ENCODE data around the gene ME3. TPM values are rescaled to one million over a fixed set of nuclear protein-coding genes. Genes with fewer than 3 reads are reported as not detected.

Gene ME3
- total RNA-seq, 3 donors from 2014 or later, result 5.3 to 10.3 (median 8.3) TPM

- ATAC-seq, result no peak
- H3K4me3 Mint-ChIP-seq, result no peak overlapping the region
- H3K27me3 Mint-ChIP-seq (ENCODE audit: low read depth), result peaks cover 9% of the 10 kb centered on the region
- DNase-seq, result no peak
- no peaks in the 10 kb centered on the region for H3K9me3 Mint-ChIP-seq
- H3K36me3 Mint-ChIP-seq (ENCODE audit: insufficient read depth), result no peaks in the 10 kb centered on the region
- H3K4me1 Mint-ChIP-seq (ENCODE audit: low read depth), result no peaks in the 10 kb centered on the region
These were observed 30.0 kb upstream of the ME3 start for GRCh38 chr11:86702220-86702983.

GRCh38 chr11:86699040-86699791 lies 26.8 kb upstream of the ME3 start:
- H3K9me3 Mint-ChIP-seq, result no peaks in the 10 kb centered on the region
- no peaks in the 10 kb centered on the region for H3K27me3 Mint-ChIP-seq (ENCODE audit: low read depth)
- H3K36me3 Mint-ChIP-seq (ENCODE audit: insufficient read depth), result no peaks in the 10 kb centered on the region
- no peak overlapping the region for H3K4me3 Mint-ChIP-seq
- H3K4me1 Mint-ChIP-seq (ENCODE audit: low read depth), result no peaks in the 10 kb centered on the region
- ATAC-seq (no peak), DNase-seq (no peak)

GRCh38 chr11:86698639-86699038 lies 26.2 kb upstream of the ME3 start:
- Mint-ChIP-seq H3K4me3 (no peak overlapping the region), H3K4me1 (ENCODE audit: low read depth) (no peaks in the 10 kb centered on the region), H3K27me3 (ENCODE audit: low read depth) (no peaks in the 10 kb centered on the region), H3K9me3 (no peaks in the 10 kb centered on the region), H3K36me3 (ENCODE audit: insufficient read depth) (no peaks in the 10 kb centered on the region)
- no peak for ATAC-seq
- no peak for DNase-seq

- no peak for ATAC-seq
These were observed 24.0 kb upstream of the ME3 start for GRCh38 chr11:86696451-86696850.

GRCh38 chr11:86696004-86696403 lies 23.6 kb upstream of the ME3 start:
- H3K9me3 Mint-ChIP-seq, result no peaks in the 10 kb centered on the region
- no peak for DNase-seq
- H3K4me3 Mint-ChIP-seq, result no peak overlapping the region
- no peak for ATAC-seq
- no peaks in the 10 kb centered on the region for H3K27me3 Mint-ChIP-seq (ENCODE audit: low read depth)
- H3K4me1 Mint-ChIP-seq (ENCODE audit: low read depth), result no peaks in the 10 kb centered on the region
- no peaks in the 10 kb centered on the region for H3K36me3 Mint-ChIP-seq (ENCODE audit: insufficient read depth)

More at GRCh38 chr11:86696451-86696850, 24.0 kb upstream of the ME3 start:
- H3K4me3 Mint-ChIP-seq, result no peak overlapping the region
- no peaks in the 10 kb centered on the region for H3K4me1 Mint-ChIP-seq (ENCODE audit: low read depth)
- no peaks in the 10 kb centered on the region for H3K27me3 Mint-ChIP-seq (ENCODE audit: low read depth)
- DNase-seq, result no peak
- H3K9me3 Mint-ChIP-seq, result no peaks in the 10 kb centered on the region
- H3K36me3 Mint-ChIP-seq (ENCODE audit: insufficient read depth), result no peaks in the 10 kb centered on the region

GRCh38 chr11:86695373-86695772 lies 23.0 kb upstream of the ME3 start:
- H3K4me3 Mint-ChIP-seq, result no peak overlapping the region
- H3K9me3 Mint-ChIP-seq, result no peaks in the 10 kb centered on the region
- DNase-seq (no peak), ATAC-seq (no peak)
- no peaks in the 10 kb centered on the region for H3K4me1 Mint-ChIP-seq (ENCODE audit: low read depth)
- H3K27me3 Mint-ChIP-seq (ENCODE audit: low read depth), result no peaks in the 10 kb centered on the region
- no peaks in the 10 kb centered on the region for H3K36me3 Mint-ChIP-seq (ENCODE audit: insufficient read depth)

- Mint-ChIP-seq H3K4me1 (ENCODE audit: low read depth) (peaks cover 1% of the 10 kb centered on the region), H3K27me3 (ENCODE audit: low read depth) (no peaks in the 10 kb centered on the region), H3K9me3 (no peaks in the 10 kb centered on the region), H3K36me3 (ENCODE audit: insufficient read depth) (no peaks in the 10 kb centered on the region), H3K4me3 (no peak overlapping the region)
- DNase-seq (no peak), ATAC-seq (no peak)
These were observed 21.1 kb upstream of the ME3 start for GRCh38 chr11:86693518-86693917.

GRCh38 chr11:86692746-86693145 lies 20.3 kb upstream of the ME3 start:
- ATAC-seq, result no peak

GRCh38 chr11:86692317-86692716 lies 19.9 kb upstream of the ME3 start:
- no peaks in the 10 kb centered on the region for H3K27me3 Mint-ChIP-seq (ENCODE audit: low read depth)
- no peaks in the 10 kb centered on the region for H3K36me3 Mint-ChIP-seq (ENCODE audit: insufficient read depth)
- ATAC-seq (no peak), DNase-seq (no peak)
- H3K4me3 Mint-ChIP-seq, result no peak overlapping the region
- H3K4me1 Mint-ChIP-seq (ENCODE audit: low read depth), result peaks cover 5% of the 10 kb centered on the region
- H3K9me3 Mint-ChIP-seq, result no peaks in the 10 kb centered on the region

More at GRCh38 chr11:86692746-86693145, 20.3 kb upstream of the ME3 start:
- DNase-seq, result no peak
- Mint-ChIP-seq H3K36me3 (ENCODE audit: insufficient read depth) (no peaks in the 10 kb centered on the region), H3K27me3 (ENCODE audit: low read depth) (no peaks in the 10 kb centered on the region), H3K9me3 (no peaks in the 10 kb centered on the region), H3K4me1 (ENCODE audit: low read depth) (peaks cover 5% of the 10 kb centered on the region), H3K4me3 (no peak overlapping the region)

GRCh38 chr11:86688398-86689179 lies 16.2 kb upstream of the ME3 start:
- peak; percentile 70 to 73 for ATAC-seq
- Mint-ChIP-seq H3K4me3 (no peak overlapping the region), H3K36me3 (ENCODE audit: insufficient read depth) (no peaks in the 10 kb centered on the region), H3K9me3 (no peaks in the 10 kb centered on the region), H3K4me1 (ENCODE audit: low read depth) (peaks cover 5% of the 10 kb centered on the region), H3K27me3 (ENCODE audit: low read depth) (no peaks in the 10 kb centered on the region)
- no peak for DNase-seq

GRCh38 chr11:86687185-86687778 lies 14.9 kb upstream of the ME3 start:
- ATAC-seq (peak; percentile 70 to 72), DNase-seq (no peak)
- no peaks in the 10 kb centered on the region for H3K36me3 Mint-ChIP-seq (ENCODE audit: insufficient read depth)
- no peaks in the 10 kb centered on the region for H3K27me3 Mint-ChIP-seq (ENCODE audit: low read depth)
- H3K4me1 Mint-ChIP-seq (ENCODE audit: low read depth), result peaks cover 5% of the 10 kb centered on the region
- no peaks in the 10 kb centered on the region for H3K9me3 Mint-ChIP-seq
- H3K4me3 Mint-ChIP-seq, result no peak overlapping the region

- Mint-ChIP-seq H3K4me3 (no peak overlapping the region), H3K36me3 (ENCODE audit: insufficient read depth) (no peaks in the 10 kb centered on the region), H3K9me3 (no peaks in the 10 kb centered on the region), H3K4me1 (ENCODE audit: low read depth) (peaks cover 5% of the 10 kb centered on the region), H3K27me3 (ENCODE audit: low read depth) (no peaks in the 10 kb centered on the region)
- DNase-seq (no peak), ATAC-seq (no peak)
These were observed 14.1 kb upstream of the ME3 start for GRCh38 chr11:86686531-86686930.

GRCh38 chr11:86681483-86681756 lies 9.0 kb upstream of the ME3 start:
- H3K27me3 Mint-ChIP-seq (ENCODE audit: low read depth), result no peaks in the 10 kb centered on the region
- H3K9me3 Mint-ChIP-seq, result no peaks in the 10 kb centered on the region
- no peaks in the 10 kb centered on the region for H3K36me3 Mint-ChIP-seq (ENCODE audit: insufficient read depth)
- H3K4me3 Mint-ChIP-seq, result no peak overlapping the region
- no peak for DNase-seq
- no peaks in the 10 kb centered on the region for H3K4me1 Mint-ChIP-seq (ENCODE audit: low read depth)
- no peak for ATAC-seq

GRCh38 chr11:86680716-86681482 lies 8.5 kb upstream of the ME3 start:
- no peak for DNase-seq
- no peak overlapping the region for H3K4me3 Mint-ChIP-seq
- no peaks in the 10 kb centered on the region for H3K9me3 Mint-ChIP-seq
- no peak for ATAC-seq
- H3K4me1 Mint-ChIP-seq (ENCODE audit: low read depth), result no peaks in the 10 kb centered on the region
- no peaks in the 10 kb centered on the region for H3K36me3 Mint-ChIP-seq (ENCODE audit: insufficient read depth)
- H3K27me3 Mint-ChIP-seq (ENCODE audit: low read depth), result no peaks in the 10 kb centered on the region
